BE2C (cell line): ENCODE results near the gene HK2.

Experiments
- DNase-seq: peaks from one replicate; pipeline ENCODE4 v3.0.0-alpha.2; 2020
- H3K27me3 ChIP-seq: fragments of 250-450 bp; sonication (Bioruptor Pico); 2 replicates; pipeline ENCODE4 v1.5.1; 2020; ENCODE audit warnings: mild to moderate bottlenecking
- H3K36me3 ChIP-seq: fragments of 250-450 bp; sonication (Bioruptor Pico); 2 replicates; pipeline ENCODE4 v1.5.1; 2020; ENCODE audit warnings: mild to moderate bottlenecking
- H3K4me1 ChIP-seq: fragments of 250-450 bp; sonication (Bioruptor Pico); 2 replicates; pipeline ENCODE4 v1.5.1; 2020
- H3K4me3 ChIP-seq: 2 replicates; pipeline ENCODE4 v1.5.1; 2011; ENCODE audit warnings: low read depth, low read length
- H3K9me3 ChIP-seq: fragments of 250-450 bp; sonication (Bioruptor Pico); 2 replicates; pipeline ENCODE4 v1.5.1; 2020
- CTCF ChIP-seq: IDR thresholded peaks from 2 replicates; pipeline ENCODE4 v1.5.1; 2012; ENCODE audit warnings: mild to moderate bottlenecking, low read depth, low read length

The HK2 gene

GRCh38 chr2:74873678-74874640, 40.0 kb downstream of the HK2 start:
- DNase-seq = no peak
- peaks cover 25% of the 10 kb centered on the region for H3K36me3 ChIP-seq
- no peaks in the 10 kb centered on the region for H3K4me1 ChIP-seq
- no peaks in the 10 kb centered on the region for H3K27me3 ChIP-seq
- H3K9me3 ChIP-seq = no peaks in the 10 kb centered on the region
- no peak for TF ChIP-seq CTCF
- H3K4me3 ChIP-seq = no peak overlapping the region

- Histone ChIP-seq H3K4me3 (no peak overlapping the region), H3K4me1 (no peaks in the 10 kb centered on the region), H3K9me3 (no peaks in the 10 kb centered on the region), H3K36me3 (peaks cover 39% of the 10 kb centered on the region), H3K27me3 (no peaks in the 10 kb centered on the region)
- DNase-seq = no peak
- peak; percentile 49 for TF ChIP-seq CTCF
Measured at GRCh38 chr2:74876081-74876886, 42.4 kb downstream of the HK2 start.

- no peak for DNase-seq
- Histone ChIP-seq H3K4me1 (no peaks in the 10 kb centered on the region), H3K9me3 (no peaks in the 10 kb centered on the region), H3K27me3 (no peaks in the 10 kb centered on the region), H3K4me3 (no peak overlapping the region), H3K36me3 (peaks cover 37% of the 10 kb centered on the region)
- no peak for TF ChIP-seq CTCF
Measured at GRCh38 chr2:74877376-74877775, 43.4 kb downstream of the HK2 start.

- DNase-seq = no peak
- no peaks in the 10 kb centered on the region for H3K9me3 ChIP-seq
- no peak for TF ChIP-seq CTCF
- peaks cover 32% of the 10 kb centered on the region for H3K36me3 ChIP-seq
- no peaks in the 10 kb centered on the region for H3K27me3 ChIP-seq
- H3K4me1 ChIP-seq = no peaks in the 10 kb centered on the region
- no peak overlapping the region for H3K4me3 ChIP-seq
Measured at GRCh38 chr2:74877781-74878433, 44.0 kb downstream of the HK2 start.

GRCh38 chr2:74878551-74878950, 44.6 kb downstream of the HK2 start:
- no peaks in the 10 kb centered on the region for H3K9me3 ChIP-seq
- peaks cover 36% of the 10 kb centered on the region for H3K36me3 ChIP-seq
- no peak for TF ChIP-seq CTCF
- H3K4me3 ChIP-seq = no peak overlapping the region
- no peak for DNase-seq
- no peaks in the 10 kb centered on the region for H3K4me1 ChIP-seq
- H3K27me3 ChIP-seq = no peaks in the 10 kb centered on the region
